H9 (cell line): ENCODE measurements around the gene ST6GALNAC3. TPM values are rescaled to one million over a fixed set of nuclear protein-coding genes. Genes with fewer than 3 reads are reported as not detected.

Experiments used
- DNase-seq: peaks from one replicate; pipeline ENCODE4 v3.0.0-alpha.2; 2017
- H2AFZ ChIP-seq: one replicate; pipeline ENCODE4 v1.6.1; 2013; ENCODE audit warnings: mild to moderate bottlenecking, low read length, control low read depth, moderate library complexity
- H2AK5ac ChIP-seq: 2 replicates; pipeline ENCODE4 v1.6.1; 2013; ENCODE audit warnings: low read length, control low read depth, mixed read lengths; ENCODE audit not compliant: insufficient read length
- H2BK120ac ChIP-seq: one replicate; pipeline ENCODE4 v1.6.1; 2013; ENCODE audit warnings: low read depth, mild to moderate bottlenecking, low read length, control low read depth, inconsistent platforms; ENCODE audit not compliant: poor library complexity, severe bottlenecking
- H2BK12ac ChIP-seq: 2 replicates; pipeline ENCODE4 v1.6.1; 2013; ENCODE audit warnings: low read length, control low read depth, mixed read lengths, low read depth; ENCODE audit not compliant: insufficient read length
- H2BK15ac ChIP-seq: 2 replicates; pipeline ENCODE4 v1.6.1; 2013; ENCODE audit warnings: low read depth, low read length, control low read depth
- H2BK20ac ChIP-seq: one replicate; pipeline ENCODE4 v1.6.1; 2013; ENCODE audit warnings: low read depth, mild to moderate bottlenecking, low read length, control low read depth, inconsistent platforms; ENCODE audit not compliant: poor library complexity, severe bottlenecking
- H2BK5ac ChIP-seq: 2 replicates; pipeline ENCODE4 v1.6.1; 2013; ENCODE audit warnings: low read length, control low read depth, mixed read lengths; ENCODE audit not compliant: insufficient read length
- H3K14ac ChIP-seq: 2 replicates; pipeline ENCODE4 v1.6.1; 2013; ENCODE audit warnings: low read length, control low read depth; ENCODE audit not compliant: insufficient read depth
- H3K18ac ChIP-seq: 2 replicates; pipeline ENCODE4 v1.6.1; 2013; ENCODE audit warnings: low read depth, mild to moderate bottlenecking, mixed read lengths, low read length, control low read depth; ENCODE audit not compliant: insufficient read length
- H3K23ac ChIP-seq: 2 replicates; pipeline ENCODE4 v1.6.1; 2013; ENCODE audit warnings: low read length, control low read depth, mixed read lengths, low read depth; ENCODE audit not compliant: insufficient read length
- H3K23me2 ChIP-seq: 2 replicates; pipeline ENCODE4 v1.6.1; 2013; ENCODE audit warnings: low read depth, mild to moderate bottlenecking, mixed read lengths, low read length, control low read depth; ENCODE audit not compliant: insufficient read length, poor library complexity, severe bottlenecking
- H3K27ac ChIP-seq: 2 replicates; pipeline ENCODE4 v1.5.1; 2013; ENCODE audit warnings: low read length, control low read depth, mixed read lengths, low read depth; ENCODE audit not compliant: insufficient read length
- H3K27me3 ChIP-seq: 2 replicates; pipeline ENCODE4 v1.6.1; 2013; ENCODE audit warnings: low read length, control low read depth, inconsistent platforms; ENCODE audit not compliant: insufficient read depth
- H3K4ac ChIP-seq: 2 replicates; pipeline ENCODE4 v1.6.1; 2013; ENCODE audit warnings: low read depth, mild to moderate bottlenecking, control low read depth, inconsistent platforms, low read length, moderate library complexity
- H3K4me1 ChIP-seq: 2 replicates; pipeline ENCODE4 v1.6.1; 2013; ENCODE audit warnings: low read length, control low read depth, inconsistent platforms; ENCODE audit not compliant: insufficient read depth
- H3K4me2 ChIP-seq: 2 replicates; pipeline ENCODE4 v1.6.1; 2013; ENCODE audit warnings: low read length, control low read depth, mixed read lengths; ENCODE audit not compliant: insufficient read length, insufficient read depth
- H3K56ac ChIP-seq: 2 replicates; pipeline ENCODE4 v1.6.1; 2013; ENCODE audit warnings: low read depth, mild to moderate bottlenecking, mixed read lengths, low read length, control low read depth; ENCODE audit not compliant: insufficient read length
- H3K79me1 ChIP-seq: 2 replicates; pipeline ENCODE4 v1.6.1; 2013; ENCODE audit warnings: low read depth, mild to moderate bottlenecking, moderate library complexity, low read length, control low read depth, inconsistent platforms; ENCODE audit not compliant: insufficient read depth, poor library complexity, severe bottlenecking
- H3K79me2 ChIP-seq: 2 replicates; pipeline ENCODE4 v1.6.1; 2013; ENCODE audit warnings: low read length, control low read depth, inconsistent platforms; ENCODE audit not compliant: insufficient read depth
- H3K9ac ChIP-seq: 2 replicates; pipeline ENCODE4 v1.6.1; 2013; ENCODE audit warnings: low read length, control low read depth, mixed read lengths; ENCODE audit not compliant: insufficient read length; ENCODE audit errors: extremely low read depth
- H3K9me3 ChIP-seq: one replicate; pipeline ENCODE4 v1.6.1; 2013; ENCODE audit warnings: low read depth, low read length, inconsistent platforms; ENCODE audit not compliant: control insufficient read depth
- H3T11ph ChIP-seq: one replicate; pipeline ENCODE4 v1.6.1; 2013; ENCODE audit warnings: mild to moderate bottlenecking, low read length, control low read depth, inconsistent platforms
- H4K20me1 ChIP-seq: one replicate; pipeline ENCODE4 v1.6.1; 2013; ENCODE audit not compliant: control insufficient read depth, insufficient read length, insufficient read depth
- H4K5ac ChIP-seq: 2 replicates; pipeline ENCODE4 v1.6.1; 2013; ENCODE audit warnings: low read depth, mild to moderate bottlenecking, mixed read lengths, low read length, control low read depth; ENCODE audit not compliant: insufficient read length
- H4K8ac ChIP-seq: replicated peaks from 2 replicates; pipeline ENCODE4 v1.6.1; 2013; ENCODE audit warnings: low read length, control low read depth, mixed read lengths, low read depth; ENCODE audit not compliant: insufficient read length
- H4K91ac ChIP-seq: 2 replicates; pipeline ENCODE4 v1.6.1; 2013; ENCODE audit warnings: low read depth, mild to moderate bottlenecking, moderate library complexity, mixed read lengths, low read length, control low read depth; ENCODE audit not compliant: insufficient read length
- H3K27ac Mint-ChIP-seq, 3 experiments: 2 replicates in 2 of 3; 3 replicates in 1 of 3; pipeline ENCODE4 v1.8.0; 2020 to 2021; ENCODE audit warnings: mixed read lengths in 3 of 3, mild to moderate bottlenecking in 1 of 3, moderate library complexity in 1 of 3
- H3K27me3 Mint-ChIP-seq: 2 replicates; pipeline ENCODE4 v1.8.0; 2021; ENCODE audit warnings: low read depth, mild to moderate bottlenecking, moderate library complexity, mixed read lengths
- H3K36me3 Mint-ChIP-seq, 3 experiments: 2 replicates in 2 of 3; 3 replicates in 1 of 3; pipeline ENCODE4 v1.8.0; 2020 to 2021; ENCODE audit warnings: low read depth in 3 of 3, mixed read lengths in 3 of 3; ENCODE audit not compliant: insufficient read depth in 1 of 3
- H3K4me1 Mint-ChIP-seq, 2 experiments: 2 replicates each; pipeline ENCODE4 v1.8.0; 2020; ENCODE audit warnings: mixed read lengths in 2 of 2
- H3K4me3 Mint-ChIP-seq, 2 experiments: 2 replicates in 1 of 2; 3 replicates in 1 of 2; pipeline ENCODE4 v1.8.0; 2020 to 2021; ENCODE audit warnings: mild to moderate bottlenecking in 2 of 2, mixed read lengths in 2 of 2, moderate library complexity in 1 of 2
- H3K9me3 Mint-ChIP-seq, 2 experiments: 2 replicates in 1 of 2; 3 replicates in 1 of 2; pipeline ENCODE4 v1.8.0; 2020; ENCODE audit warnings: mild to moderate bottlenecking in 2 of 2, mixed read lengths in 2 of 2, moderate library complexity in 1 of 2
- WGBS: extraction: QIAGEN DNeasy Blood & Tissue Kit; methylation state at CpG from one replicate; pipeline ENCODE4 v1.1.7; 2013; ENCODE audit warnings: missing lambda C conversion rate, low lambda C conversion rate, mixed read lengths; ENCODE audit not compliant: insufficient read length; ENCODE audit errors: extremely low coverage; 5-methylcytosine and 5-hydroxymethylcytosine counted together
- total RNA-seq: library from RNA; stranded (reverse); gene quantifications from 2 replicates; pipeline ENCODE4 v1.2.1, GENCODE V29; 2021
- TF ChIP-seq, protein P1 (sequence below): fragments of 200-600 bp; sonication (generic); conservative IDR thresholded peaks from 3 replicates; pipeline ENCODE4 v1.8.0; 2021; ENCODE audit warnings: antibody characterized with exemption, mild to moderate bottlenecking

Gene ST6GALNAC3
- total RNA-seq, 1 experiment from 2014 or later: 11.2 TPM

DNA sequence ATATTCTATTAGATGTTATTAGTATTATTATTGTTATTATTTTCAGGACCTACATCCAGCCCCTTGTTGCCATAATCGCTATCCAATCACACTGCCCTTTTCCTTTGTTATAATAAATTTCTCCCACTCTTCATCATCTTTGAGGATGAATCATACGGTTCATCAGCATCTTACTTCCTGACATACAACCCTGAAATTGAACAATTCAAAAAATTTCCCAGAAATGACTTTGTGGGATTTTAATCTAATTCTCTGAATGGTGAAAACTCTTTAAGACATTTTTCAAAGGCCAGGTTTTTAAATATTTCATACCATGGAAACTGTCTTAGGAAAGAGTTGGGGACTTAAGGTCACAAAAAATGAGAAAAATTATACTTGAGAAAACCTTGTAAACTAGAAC, 353.5 kb downstream of the ST6GALNAC3 start:
- H3K27ac ChIP-seq: no peak overlapping the region
- H3K36me3 Mint-ChIP-seq: no peaks in the 10 kb centered on the region
- H2AFZ ChIP-seq: no peak overlapping the region
- H4K91ac ChIP-seq: no peak overlapping the region
- H3K23me2 ChIP-seq: no peaks in the 10 kb centered on the region
- no peak overlapping the region for H2BK12ac ChIP-seq
- H3K4me2 ChIP-seq: no peak overlapping the region
- no peak overlapping the region for H2AK5ac ChIP-seq
- H3K79me2 ChIP-seq: no peaks in the 10 kb centered on the region
- H3K27ac Mint-ChIP-seq: no peak overlapping the region
- H3K4me3 Mint-ChIP-seq: no peak overlapping the region
- no peak overlapping the region for H2BK15ac ChIP-seq
- WGBS: no CpG with 5 or more reads among the region's 2 CpGs
- H2BK120ac ChIP-seq: no peak overlapping the region
- no peak overlapping the region for H3K14ac ChIP-seq
- H4K8ac ChIP-seq: no peak overlapping the region
- H3K18ac ChIP-seq: no peak overlapping the region
- H3K56ac ChIP-seq: no peak overlapping the region
- no peak overlapping the region for H3T11ph ChIP-seq
- no peak overlapping the region for H2BK5ac ChIP-seq
- no peak overlapping the region for H2BK20ac ChIP-seq
- peaks cover 7 to 8% of the 10 kb centered on the region in 2 experiments for H3K4me1 Mint-ChIP-seq
- no peak overlapping the region for H3K4ac ChIP-seq
- no peaks in the 10 kb centered on the region for H4K20me1 ChIP-seq
- TF ChIP-seq, protein P1, sequence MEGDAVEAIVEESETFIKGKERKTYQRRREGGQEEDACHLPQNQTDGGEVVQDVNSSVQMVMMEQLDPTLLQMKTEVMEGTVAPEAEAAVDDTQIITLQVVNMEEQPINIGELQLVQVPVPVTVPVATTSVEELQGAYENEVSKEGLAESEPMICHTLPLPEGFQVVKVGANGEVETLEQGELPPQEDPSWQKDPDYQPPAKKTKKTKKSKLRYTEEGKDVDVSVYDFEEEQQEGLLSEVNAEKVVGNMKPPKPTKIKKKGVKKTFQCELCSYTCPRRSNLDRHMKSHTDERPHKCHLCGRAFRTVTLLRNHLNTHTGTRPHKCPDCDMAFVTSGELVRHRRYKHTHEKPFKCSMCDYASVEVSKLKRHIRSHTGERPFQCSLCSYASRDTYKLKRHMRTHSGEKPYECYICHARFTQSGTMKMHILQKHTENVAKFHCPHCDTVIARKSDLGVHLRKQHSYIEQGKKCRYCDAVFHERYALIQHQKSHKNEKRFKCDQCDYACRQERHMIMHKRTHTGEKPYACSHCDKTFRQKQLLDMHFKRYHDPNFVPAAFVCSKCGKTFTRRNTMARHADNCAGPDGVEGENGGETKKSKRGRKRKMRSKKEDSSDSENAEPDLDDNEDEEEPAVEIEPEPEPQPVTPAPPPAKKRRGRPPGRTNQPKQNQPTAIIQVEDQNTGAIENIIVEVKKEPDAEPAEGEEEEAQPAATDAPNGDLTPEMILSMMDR: no peak
- no peak for DNase-seq
- H3K79me1 ChIP-seq: no peaks in the 10 kb centered on the region
- no peaks in the 10 kb centered on the region for H3K9me3 Mint-ChIP-seq
- no peaks in the 10 kb centered on the region for H3K9me3 ChIP-seq
- no peaks in the 10 kb centered on the region for H3K27me3 ChIP-seq
- H3K27me3 Mint-ChIP-seq: no peaks in the 10 kb centered on the region
- no peak overlapping the region for H3K9ac ChIP-seq
- peaks cover 3% of the 10 kb centered on the region; the same call in 1 of the 2 replicates for H3K4me1 ChIP-seq
- H4K5ac ChIP-seq: no peak overlapping the region
- no peak overlapping the region for H3K23ac ChIP-seq
